Activated CD4-positive, alpha-beta T cell treated with anti-CD3 and anti-CD28 coated beads, Interleukin-2, amount 10 ng/mL, durations not matched to agents 24 days and 14 days (primary cell): Measurements from ENCODE around the gene P4HB. TPM values are rescaled to one million over a fixed set of nuclear protein-coding genes. Genes with fewer than 3 reads are reported as not detected.
A peak's percentile ranks its signal among the peaks of the same experiment; 100 is the strongest.

Source experiments
- DNase-seq: peaks from one replicate; pipeline ENCODE4 v3.0.0; 2022
- H3K27ac Mint-ChIP-seq: one replicate; pipeline ENCODE4 v1.8.0; 2022; ENCODE audit warnings: mild to moderate bottlenecking, mixed read lengths
- H3K27me3 Mint-ChIP-seq: one replicate; pipeline ENCODE4 v1.8.0; 2022; ENCODE audit warnings: mixed read lengths
- H3K36me3 Mint-ChIP-seq: one replicate; pipeline ENCODE4 v1.8.0; 2022; ENCODE audit warnings: low read depth, mild to moderate bottlenecking, mixed read lengths
- H3K4me1 Mint-ChIP-seq: one replicate; pipeline ENCODE4 v1.8.0; 2021; ENCODE audit warnings: mixed read lengths
- H3K4me3 Mint-ChIP-seq: one replicate; pipeline ENCODE4 v1.8.0; 2022; ENCODE audit warnings: mild to moderate bottlenecking, moderate library complexity, mixed read lengths
- H3K9me3 Mint-ChIP-seq: one replicate; pipeline ENCODE4 v1.8.0; 2021; ENCODE audit warnings: mixed read lengths
- intact Hi-C: fragments of 100-400 bp; cut with micrococcal nuclease; formaldehyde crosslinking; loops from one replicate; pipeline ENCODE4 v1.15.1; 2023
- total RNA-seq: library from RNA; stranded (reverse); gene quantifications from 2 replicates; pipeline ENCODE4 v1.2.3, GENCODE V29; 2022

The P4HB gene
- total RNA-seq, 1 donor from 2014 or later, result 458 TPM

DNA sequence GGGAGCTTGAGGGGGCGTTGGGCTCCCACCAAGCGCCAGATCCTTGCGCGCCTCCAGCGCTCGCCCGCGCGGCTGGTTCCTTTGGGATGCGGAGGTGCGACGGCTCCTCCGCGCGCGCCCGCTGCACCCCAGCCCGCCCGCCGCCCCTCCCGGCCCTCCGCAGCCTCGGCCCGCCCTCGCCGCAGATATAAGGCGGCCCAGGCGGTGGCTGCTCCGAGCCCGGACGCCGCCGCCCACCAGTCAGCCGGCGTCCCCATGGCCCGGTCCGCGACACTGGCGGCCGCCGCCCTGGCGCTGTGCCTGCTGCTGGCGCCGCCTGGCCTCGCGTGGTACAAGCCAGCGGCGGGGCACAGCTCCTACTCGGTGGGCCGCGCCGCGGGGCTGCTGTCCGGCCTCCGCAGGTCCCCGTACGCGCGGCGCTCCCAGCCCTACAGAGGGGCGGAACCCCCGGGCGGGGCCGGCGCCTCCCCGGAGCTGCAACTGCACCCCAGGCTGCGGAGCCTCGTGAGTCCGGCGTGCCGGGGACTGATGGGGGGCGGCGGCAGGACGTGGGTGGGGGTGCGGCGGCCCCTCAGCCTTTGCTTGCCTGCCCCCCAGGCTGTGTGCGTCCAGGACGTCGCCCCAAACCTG is 41.8 kb upstream of the P4HB start, which contains the start of gene NPB:
NPB (plus strand) TSS at position 216 of the 630 bp plus-strand sequence; CDS start at position 256, 40 bp downstream.
- Mint-ChIP-seq H3K27me3 (peaks cover 7% of the 10 kb centered on the region), H3K4me1 (peaks cover 2% of the 10 kb centered on the region), H3K9me3 (no peaks in the 10 kb centered on the region), H3K36me3 (peaks cover 20% of the 10 kb centered on the region), H3K4me3 (peak within 1 kb of the TSS; percentile 3), H3K27ac (no peak within 1 kb of the TSS)
- intact Hi-C loops, result no loop called here
- no peak for DNase-seq

DNA sequence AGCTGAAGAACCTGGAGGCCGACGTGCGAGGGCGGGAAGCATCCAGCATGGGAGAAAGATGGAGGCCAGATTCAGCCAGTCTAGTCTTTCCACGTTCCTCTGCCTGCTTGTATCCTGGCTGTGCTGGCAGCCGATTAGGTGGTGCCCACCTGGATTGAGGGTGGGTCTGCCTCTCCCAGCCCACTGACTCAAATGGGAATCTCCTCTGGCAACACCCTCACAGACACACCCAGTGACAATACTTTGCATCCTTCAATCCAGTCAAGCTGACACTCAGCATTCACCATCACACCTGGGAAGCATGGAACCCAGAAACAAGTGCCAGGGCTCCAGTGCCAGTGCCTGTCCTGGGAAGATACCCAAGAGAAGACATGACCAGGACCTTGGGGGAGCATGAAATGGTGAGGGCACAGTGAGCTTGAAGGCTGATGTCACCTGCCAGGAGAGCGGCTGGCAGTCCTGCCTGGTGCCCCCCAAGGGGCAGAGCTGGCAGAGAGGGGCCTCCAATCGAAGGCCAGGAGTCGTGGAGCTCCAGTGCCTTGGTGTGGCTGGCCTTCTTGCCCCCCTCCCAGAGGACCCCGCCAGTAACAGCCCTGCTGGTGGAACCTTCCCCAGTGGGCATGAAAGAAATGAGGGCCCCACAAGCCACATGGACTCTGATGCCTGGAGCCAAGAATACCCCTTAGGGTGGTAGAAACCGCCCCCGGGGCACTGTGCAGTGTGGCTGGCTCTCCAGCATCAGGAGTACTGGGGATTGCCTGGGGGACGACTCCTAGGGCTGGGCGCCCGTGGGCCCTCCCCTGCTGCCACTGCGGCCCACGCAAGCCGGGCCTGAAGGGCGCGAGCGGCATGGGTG is 41.1 kb upstream of the P4HB start:
- H3K9me3 Mint-ChIP-seq, result no peaks in the 10 kb centered on the region
- intact Hi-C loops, result no loop called here

DNA sequence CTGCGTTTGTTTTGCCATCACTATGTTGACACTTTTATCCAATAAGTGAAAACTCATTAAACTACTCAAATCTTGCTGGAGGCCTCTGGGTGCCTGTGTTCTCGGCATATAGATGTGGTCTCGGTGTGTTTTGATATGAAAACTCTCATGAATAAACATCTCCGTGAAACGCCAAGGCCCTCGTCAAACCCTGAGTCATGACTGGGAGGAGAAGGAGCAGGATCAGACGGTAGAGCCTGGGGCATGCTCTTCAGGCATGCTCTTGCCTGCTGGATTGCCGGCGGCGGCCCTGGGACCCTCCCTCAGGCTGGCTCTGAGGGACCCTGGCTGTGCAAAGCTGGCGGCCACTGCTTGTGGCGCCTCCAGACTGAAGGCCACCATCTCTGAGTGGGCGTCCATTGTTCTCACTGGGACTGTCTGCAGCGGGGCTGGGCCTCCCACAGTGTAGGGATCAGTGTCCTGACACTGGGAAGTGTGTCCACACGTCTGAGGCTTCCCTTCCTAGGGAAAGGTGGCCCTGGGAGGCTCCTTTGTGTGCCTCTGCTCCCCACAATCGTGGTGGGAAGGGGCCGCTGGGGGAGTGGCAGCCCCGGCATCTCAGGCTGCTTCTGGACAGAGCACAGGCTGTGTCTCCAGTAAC is 40.0 kb upstream of the P4HB start:
- intact Hi-C loops, result no loop called here
- peaks cover 7% of the 10 kb centered on the region for H3K27me3 Mint-ChIP-seq
- H3K27ac Mint-ChIP-seq, result no peak overlapping the region
- H3K4me3 Mint-ChIP-seq, result no peak overlapping the region
- peaks cover 17% of the 10 kb centered on the region for H3K36me3 Mint-ChIP-seq
- H3K4me1 Mint-ChIP-seq, result peaks cover 3% of the 10 kb centered on the region
- no peak for DNase-seq
- no peaks in the 10 kb centered on the region for H3K9me3 Mint-ChIP-seq

More for the DNA sequence above, 41.1 kb upstream of the P4HB start:
- Mint-ChIP-seq H3K27ac (no peak overlapping the region), H3K36me3 (peaks cover 17% of the 10 kb centered on the region), H3K27me3 (peaks cover 7% of the 10 kb centered on the region), H3K4me1 (peaks cover 2% of the 10 kb centered on the region), H3K4me3 (peak overlapping the region; percentile 3)
- DNase-seq, result no peak

DNA sequence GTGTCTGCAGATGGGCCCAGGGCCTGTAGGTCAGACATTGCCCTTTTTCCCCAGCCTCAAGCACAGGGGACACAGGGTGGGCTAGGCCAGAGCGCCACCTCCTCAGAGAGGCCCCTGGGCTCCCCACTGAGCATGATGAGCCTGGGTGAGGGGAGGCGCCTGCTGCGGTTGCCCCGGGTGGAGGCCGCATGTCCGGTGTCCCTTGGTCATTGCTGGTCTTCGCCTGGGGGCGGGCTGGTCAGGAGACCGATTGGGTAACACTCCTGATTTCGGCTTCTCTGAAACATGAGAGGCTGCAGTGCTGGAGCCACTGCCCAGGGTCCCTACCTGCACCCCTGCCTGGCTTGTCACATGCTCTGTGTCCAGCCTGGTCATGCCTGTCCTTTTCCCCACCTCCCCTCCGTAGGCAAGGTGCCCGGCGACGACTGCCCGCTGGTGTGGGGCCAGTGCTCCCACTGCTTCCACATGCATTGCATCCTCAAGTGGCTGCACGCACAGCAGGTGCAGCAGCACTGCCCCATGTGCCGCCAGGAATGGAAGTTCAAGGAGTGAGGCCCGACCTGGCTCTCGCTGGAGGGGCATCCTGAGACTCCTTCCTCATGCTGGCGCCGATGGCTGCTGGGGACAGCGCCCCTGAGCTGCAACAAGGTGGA is 39.3 kb upstream of the P4HB start:
- H3K36me3 Mint-ChIP-seq, result peaks cover 17% of the 10 kb centered on the region
- H3K27ac Mint-ChIP-seq, result no peak overlapping the region
- H3K27me3 Mint-ChIP-seq, result peaks cover 7% of the 10 kb centered on the region
- H3K4me1 Mint-ChIP-seq, result peaks cover 4% of the 10 kb centered on the region
- no peak for DNase-seq
- intact Hi-C loops, result no loop called here
- no peak overlapping the region for H3K4me3 Mint-ChIP-seq
- H3K9me3 Mint-ChIP-seq, result no peaks in the 10 kb centered on the region

DNA sequence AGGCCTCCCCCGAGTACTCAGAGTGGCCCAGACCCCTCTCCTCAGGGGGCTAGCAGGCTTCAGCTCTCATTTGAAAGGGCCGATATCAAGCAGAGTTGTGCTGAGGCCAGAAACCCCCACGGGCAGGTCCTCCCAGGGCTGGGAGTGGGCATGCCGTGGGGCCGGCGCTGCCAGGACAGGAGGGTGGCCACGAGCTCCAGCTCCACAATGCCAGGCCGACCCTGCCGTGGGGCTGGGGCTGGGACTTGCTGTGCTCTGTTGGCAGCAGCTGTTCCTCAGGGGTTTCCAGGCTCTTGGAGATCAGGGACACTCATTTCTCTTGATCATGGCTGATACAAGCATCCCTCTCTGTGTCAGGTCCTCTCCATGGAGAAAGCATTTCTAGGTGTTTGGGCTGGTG is 38.5 kb upstream of the P4HB start:
- H3K36me3 Mint-ChIP-seq, result peaks cover 17% of the 10 kb centered on the region
- H3K27me3 Mint-ChIP-seq, result peaks cover 7% of the 10 kb centered on the region
- H3K4me3 Mint-ChIP-seq, result no peak overlapping the region
- peaks cover 4% of the 10 kb centered on the region for H3K4me1 Mint-ChIP-seq
- DNase-seq, result no peak
- no peak overlapping the region for H3K27ac Mint-ChIP-seq
- no peaks in the 10 kb centered on the region for H3K9me3 Mint-ChIP-seq
- intact Hi-C loops, result no loop called here

DNA sequence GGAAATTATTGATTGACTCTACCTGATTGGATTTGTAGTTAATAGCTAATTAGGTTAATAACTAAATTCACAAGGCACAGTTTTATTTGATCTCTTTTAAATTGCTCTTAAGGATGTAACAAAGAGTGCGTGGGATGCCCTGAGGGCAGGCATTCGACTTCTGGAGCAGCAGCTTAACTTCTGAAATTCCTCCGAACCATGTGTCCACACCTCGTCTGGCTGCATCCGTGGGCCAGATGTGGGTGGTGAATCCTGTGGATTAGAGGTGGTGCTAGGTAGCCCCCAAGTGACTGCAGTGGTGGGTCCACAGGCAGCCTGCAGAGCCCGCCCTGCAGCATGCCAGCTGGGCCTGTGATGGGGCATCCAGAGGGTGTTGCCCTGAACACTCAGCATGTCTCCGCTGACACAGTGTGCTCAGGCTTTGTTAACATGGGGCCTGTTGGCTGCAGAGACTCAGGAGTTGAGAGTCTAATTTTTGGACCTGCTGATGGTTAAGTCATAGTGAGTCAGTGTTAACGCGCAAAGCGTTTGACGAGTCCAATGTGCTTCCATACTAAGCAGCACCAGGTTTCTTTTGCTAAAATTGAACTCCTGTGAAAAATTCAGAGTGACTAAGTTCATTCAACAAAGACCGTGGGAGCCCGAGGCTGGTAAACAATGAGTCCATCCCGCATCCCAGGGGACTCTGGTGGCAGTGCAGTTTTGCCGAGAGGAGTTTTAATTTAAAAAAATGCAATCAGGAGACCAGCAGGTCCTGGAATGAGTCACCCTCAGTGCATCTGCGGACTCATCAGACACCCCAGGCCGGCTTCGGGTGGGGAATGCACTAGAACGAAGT is 37.9 kb upstream of the P4HB start:
- no peaks in the 10 kb centered on the region for H3K9me3 Mint-ChIP-seq
- no peak overlapping the region for H3K4me3 Mint-ChIP-seq
- DNase-seq, result no peak
- intact Hi-C loops, result no loop called here
- no peak overlapping the region for H3K27ac Mint-ChIP-seq
- peaks cover 7% of the 10 kb centered on the region for H3K27me3 Mint-ChIP-seq
- peaks cover 20% of the 10 kb centered on the region for H3K36me3 Mint-ChIP-seq
- peaks cover 4% of the 10 kb centered on the region for H3K4me1 Mint-ChIP-seq

DNA sequence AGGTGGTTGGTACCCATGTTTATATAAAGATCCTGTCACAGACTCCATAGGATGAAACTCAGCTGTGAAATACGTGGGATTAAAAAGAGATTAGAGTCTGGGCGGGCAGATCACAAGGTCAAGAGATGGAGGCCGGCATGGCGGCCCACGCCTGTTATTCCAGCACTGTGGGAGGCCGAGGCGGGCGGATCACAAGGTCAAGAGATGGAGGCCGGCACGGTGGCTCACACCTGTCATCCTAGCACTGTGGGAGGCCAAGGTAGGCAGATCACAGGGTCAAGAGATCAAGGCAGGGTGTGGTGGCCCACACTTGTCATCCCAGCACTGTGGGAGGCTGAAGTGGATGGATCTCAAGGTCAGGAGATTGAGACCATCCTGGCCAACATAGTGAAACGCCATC is 35.1 kb upstream of the P4HB start:
- no peak overlapping the region for H3K27ac Mint-ChIP-seq
- no peak overlapping the region for H3K4me3 Mint-ChIP-seq
- H3K27me3 Mint-ChIP-seq, result no peaks in the 10 kb centered on the region
- no peaks in the 10 kb centered on the region for H3K9me3 Mint-ChIP-seq
- no peak for DNase-seq
- intact Hi-C loops, result no loop called here
- H3K36me3 Mint-ChIP-seq, result peaks cover 22% of the 10 kb centered on the region
- peaks cover 6% of the 10 kb centered on the region for H3K4me1 Mint-ChIP-seq

DNA sequence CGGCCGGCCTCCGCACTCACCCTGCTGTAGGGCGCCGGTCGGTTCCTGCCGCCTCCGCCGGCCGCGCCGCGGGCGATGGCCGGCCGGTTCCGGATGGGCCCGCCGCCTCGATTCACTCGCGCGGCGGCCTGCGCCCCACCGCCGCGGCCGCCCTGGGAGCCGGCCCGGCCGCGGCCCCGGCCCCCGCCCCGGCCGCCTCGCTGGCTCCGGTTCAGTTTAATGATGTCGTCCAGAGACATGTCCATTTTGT is 30.9 kb upstream of the P4HB start:
- Mint-ChIP-seq H3K4me1 (peaks cover 16% of the 10 kb centered on the region), H3K36me3 (peaks cover 43% of the 10 kb centered on the region)

DNA sequence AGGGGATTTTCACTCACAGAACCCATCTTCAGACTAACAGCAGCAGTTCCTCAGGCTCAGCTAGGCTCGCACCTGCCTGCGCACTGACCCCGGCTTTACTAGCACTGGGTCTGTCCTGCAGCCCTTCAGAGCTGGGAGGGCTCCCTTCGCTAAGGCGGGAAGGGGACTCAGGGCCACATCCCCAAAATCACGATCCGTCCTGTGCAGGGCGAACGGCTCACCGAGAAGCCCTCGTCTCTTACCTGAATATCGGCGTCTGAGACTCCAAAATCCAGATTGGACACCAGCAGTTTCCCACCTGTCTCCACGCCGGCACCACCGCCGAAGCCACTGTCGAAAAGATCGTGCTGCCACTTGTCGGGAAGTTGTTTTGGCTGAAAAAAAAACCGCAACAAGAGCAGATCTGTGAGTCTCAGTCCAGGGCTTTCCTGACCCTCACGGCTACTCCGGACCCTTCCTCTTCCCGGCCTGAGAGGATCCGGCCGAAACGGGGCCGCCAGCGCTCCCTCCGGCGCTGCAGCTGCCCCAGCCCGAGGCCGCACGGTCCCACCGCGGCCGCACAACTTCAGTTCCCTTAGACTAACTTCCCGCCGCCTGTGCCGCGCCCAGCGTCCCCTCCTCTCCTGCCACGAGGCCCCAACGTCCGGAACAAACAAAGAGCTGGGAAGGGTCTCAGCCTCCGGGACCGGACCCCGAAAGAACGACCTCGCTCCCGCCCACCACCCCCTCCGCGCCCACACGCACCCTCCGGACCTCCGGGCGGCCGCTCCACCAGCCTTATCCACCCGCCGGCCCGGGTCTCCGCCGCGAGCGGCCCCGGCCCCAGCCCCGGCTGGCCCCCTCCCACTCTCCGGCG is 30.3 kb upstream of the P4HB start:
- Mint-ChIP-seq H3K4me3 (peak overlapping the region; percentile 88), H3K27ac (peak overlapping the region; percentile 94), H3K36me3 (peaks cover 48% of the 10 kb centered on the region), H3K27me3 (no peaks in the 10 kb centered on the region), H3K4me1 (peaks cover 17% of the 10 kb centered on the region), H3K9me3 (no peaks in the 10 kb centered on the region)
- DNase-seq, result peak; percentile 80
- intact Hi-C loops, result loop anchor here (1.0 to 2.0 kb wide), 3 partner anchors 20 to 132 kb away; partner anchors contain the start of genes CENPX and LRRC45

More for the DNA sequence above, 30.9 kb upstream of the P4HB start:
- intact Hi-C loops, result loop anchor here (1.0 to 2.0 kb wide), 3 partner anchors 21 to 132 kb away; partner anchors contain the start of genes CENPX and LRRC45
- DNase-seq, result no peak
- no peaks in the 10 kb centered on the region for H3K9me3 Mint-ChIP-seq
- no peaks in the 10 kb centered on the region for H3K27me3 Mint-ChIP-seq
- H3K27ac Mint-ChIP-seq, result peak overlapping the region; percentile 98
- peak overlapping the region; percentile 94 for H3K4me3 Mint-ChIP-seq

DNA sequence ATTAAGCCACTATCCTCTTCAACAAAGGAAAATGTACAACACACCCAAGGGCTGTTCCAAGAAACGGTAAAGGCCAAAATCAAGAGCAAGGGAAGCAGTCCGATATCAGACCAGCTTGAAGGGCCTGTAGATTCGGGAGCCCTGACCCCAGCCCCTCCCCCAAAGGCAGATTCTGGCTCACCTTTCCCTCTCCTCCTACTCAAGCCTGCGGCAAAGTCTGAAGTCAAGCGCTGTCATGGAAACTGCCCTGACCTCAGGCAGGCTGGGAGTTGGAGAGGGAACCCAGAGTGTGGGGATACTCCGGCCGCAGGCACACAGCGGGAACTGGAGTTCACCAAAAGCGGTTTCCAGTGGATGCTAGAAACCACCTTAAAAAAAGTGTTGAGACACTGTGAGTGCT is 29.3 kb upstream of the P4HB start:
- H3K27ac Mint-ChIP-seq, result peak overlapping the region; percentile 69
- H3K27me3 Mint-ChIP-seq, result no peaks in the 10 kb centered on the region
- H3K36me3 Mint-ChIP-seq, result peaks cover 56% of the 10 kb centered on the region
- H3K4me3 Mint-ChIP-seq, result peak overlapping the region; percentile 88
- peaks cover 17% of the 10 kb centered on the region for H3K4me1 Mint-ChIP-seq
- intact Hi-C loops, result loop anchor here (2.0 kb wide), 1 partner anchor 133 kb away; the partner anchor contains the start of genes CENPX and LRRC45
- no peaks in the 10 kb centered on the region for H3K9me3 Mint-ChIP-seq
- DNase-seq, result no peak

DNA sequence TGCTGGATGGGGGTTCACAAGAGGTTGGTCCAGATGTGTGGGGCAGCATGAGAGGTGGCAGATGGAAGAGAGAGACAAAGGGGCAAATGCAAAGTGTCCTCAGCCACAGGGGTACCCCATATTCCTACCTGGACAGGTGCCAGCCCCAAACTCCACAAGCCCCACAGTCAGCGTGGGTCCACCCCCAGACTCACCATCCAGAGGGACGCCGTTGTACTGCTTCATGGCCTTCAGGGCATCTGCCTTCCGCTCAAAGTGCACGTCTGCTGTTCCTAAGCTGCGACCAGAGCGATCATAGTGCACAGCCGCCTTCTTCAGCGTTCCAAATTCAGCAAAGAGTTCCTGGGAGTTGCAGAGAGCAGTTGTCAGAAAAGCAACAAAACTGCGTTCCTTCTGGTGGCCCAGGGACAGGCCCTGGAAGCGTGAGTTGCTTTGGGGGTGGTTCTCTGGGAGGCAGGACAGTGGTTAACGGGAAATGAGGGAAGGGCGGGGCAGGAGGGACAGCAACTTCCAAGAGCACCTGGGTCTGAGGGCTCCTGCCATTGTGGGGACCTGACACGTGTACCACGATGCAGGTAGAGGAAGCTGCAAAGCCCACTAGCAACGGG is 28.8 kb upstream of the P4HB start:
- Mint-ChIP-seq H3K27ac (peak overlapping the region; percentile 69), H3K4me1 (peaks cover 17% of the 10 kb centered on the region), H3K4me3 (peak overlapping the region; percentile 70), H3K9me3 (no peaks in the 10 kb centered on the region), H3K27me3 (no peaks in the 10 kb centered on the region), H3K36me3 (peaks cover 60% of the 10 kb centered on the region)
- intact Hi-C loops, result no loop called here
- DNase-seq, result no peak
